ENCODE measurements around the gene SLC50A1. TPM values are rescaled to one million over a fixed set of nuclear protein-coding genes. Genes with fewer than 3 reads are reported as not detected.

SLC50A1 gene
- total and polyA plus RNA-seq, 10 donors: 28.4 to 73.8 (median 40.1) TPM

- intact Hi-C loops (cut with DNase I; ENCODE audit: low total_unique reads): no loop called here
- DNase-seq: no peak
Measured at GRCh38 chr1:155107309-155108264, 28.1 kb upstream of the SLC50A1 start.

DNA sequence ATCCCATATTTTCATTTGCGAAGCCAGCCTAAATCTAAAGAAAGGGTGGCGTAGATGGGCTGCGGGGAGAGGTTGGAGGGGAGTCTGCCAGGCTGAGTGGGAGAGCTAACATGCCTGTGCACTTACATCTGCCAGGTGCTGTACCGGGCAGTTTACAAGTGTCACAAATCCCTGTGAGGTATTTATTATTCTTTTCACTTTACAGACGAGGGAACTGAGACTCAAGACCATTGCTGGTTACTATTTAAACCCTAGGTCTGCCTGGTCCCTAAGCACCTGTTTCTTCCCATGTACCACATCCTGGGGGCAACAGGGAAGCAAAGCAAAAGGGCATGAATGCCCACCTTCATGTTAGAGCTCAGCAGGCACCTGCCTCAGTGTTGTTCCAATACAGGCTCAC, 27.4 kb upstream of the SLC50A1 start:
- no peak for DNase-seq
- H3K27ac ChIP-seq: no peak overlapping the region
- peaks cover 0 to 8% (median 0%) of the 10 kb centered on the region in 7 donors for H3K27me3 ChIP-seq (replicated peaks in 1 of 7)
- no peaks in the 10 kb centered on the region for H3K36me3 ChIP-seq
- no peaks in the 10 kb centered on the region for H3K9me3 ChIP-seq
- TF ChIP-seq POLR2AphosphoS5 (IDR thresholded peaks at IDR 0.05): no peak
- no peak for TF ChIP-seq CTCF (IDR thresholded peaks at IDR 0.05 in 8 of 11, conservative IDR thresholded peaks at IDR 0.05 in 3 of 11)
- TF ChIP-seq POLR2A (IDR thresholded peaks at IDR 0.05): no peak
- WGBS, 5 donors: 72 to 92% (median 88%) methylated on average over 5 of the region's 5 CpGs
- intact Hi-C loops (cut with DNase I; ENCODE audit: low total_unique reads): no loop called here
- H3K4me1 ChIP-seq: no peaks in the 10 kb centered on the region
- no peak overlapping the region for H3K4me3 ChIP-seq

More at GRCh38 chr1:155107309-155108264, 28.1 kb upstream of the SLC50A1 start:
- Histone ChIP-seq H3K36me3 (no peaks in the 10 kb centered on the region), H3K27me3 (replicated peaks in 1 of 7) (peaks cover 0 to 8% (median 0%) of the 10 kb centered on the region in 7 donors), H3K27ac (no peak overlapping the region), H3K9me3 (no peaks in the 10 kb centered on the region), H3K4me3 (no peak overlapping the region), H3K4me1 (peaks cover 0 to 4% (median 0%) of the 10 kb centered on the region in 6 donors)
- TF ChIP-seq CTCF (IDR thresholded peaks at IDR 0.05 in 8 of 11, conservative IDR thresholded peaks at IDR 0.05 in 3 of 11) (no peak), POLR2AphosphoS5 (IDR thresholded peaks at IDR 0.05) (no peak), POLR2A (IDR thresholded peaks at IDR 0.05) (no peak)
- 74 to 91% (median 81%) methylated on average over 12 of the region's 12 CpGs for WGBS, 5 donors

DNA sequence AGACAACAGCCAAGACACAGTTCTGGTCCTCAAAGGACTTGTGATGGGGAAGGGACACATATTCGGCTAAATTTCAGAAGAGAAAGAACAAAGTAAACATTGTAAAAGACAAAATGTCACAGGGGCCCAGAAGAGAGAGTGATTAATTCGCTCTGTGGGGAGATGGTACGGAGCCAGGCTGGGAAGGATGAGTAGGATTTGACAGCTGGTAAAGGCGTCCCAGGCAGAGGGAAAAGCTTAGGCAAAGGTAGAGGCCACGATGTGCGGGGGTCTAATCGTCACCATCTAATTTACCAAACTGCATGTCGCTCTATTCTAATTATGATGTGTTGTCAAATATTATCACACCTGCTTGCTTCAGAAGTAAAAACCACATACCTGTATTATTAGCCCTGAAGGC, 25.3 kb upstream of the SLC50A1 start:
- TF ChIP-seq POLR2A (IDR thresholded peaks at IDR 0.05): no peak
- TF ChIP-seq POLR2AphosphoS5 (IDR thresholded peaks at IDR 0.05): no peak
- TF ChIP-seq CTCF (IDR thresholded peaks at IDR 0.05 in 8 of 11, conservative IDR thresholded peaks at IDR 0.05 in 3 of 11): no peak
- Histone ChIP-seq H3K36me3 (no peaks in the 10 kb centered on the region), H3K27ac (no peak overlapping the region), H3K9me3 (no peaks in the 10 kb centered on the region), H3K27me3 (replicated peaks in 1 of 7) (peaks cover 0 to 8% (median 0%) of the 10 kb centered on the region in 7 donors), H3K4me1 (no peaks in the 10 kb centered on the region), H3K4me3 (no peak overlapping the region)
- intact Hi-C loops (cut with DNase I; ENCODE audit: low total_unique reads): no loop called here
- DNase-seq: no peak
- 89 to 92% (median 91%) methylated on average over 8 of the region's 8 CpGs for WGBS, 5 donors

GRCh38 chr1:155110826-155111225, 24.8 kb upstream of the SLC50A1 start:
- no peaks in the 10 kb centered on the region for H3K36me3 ChIP-seq
- no peak for TF ChIP-seq POLR2A (IDR thresholded peaks at IDR 0.05)
- no peak for TF ChIP-seq POLR2AphosphoS5 (IDR thresholded peaks at IDR 0.05)
- TF ChIP-seq CTCF (IDR thresholded peaks at IDR 0.05 in 8 of 11, conservative IDR thresholded peaks at IDR 0.05 in 3 of 11): no peak

More at GRCh38 chr1:155110826-155111225, 24.8 kb upstream of the SLC50A1 start:
- intact Hi-C loops (cut with DNase I; ENCODE audit: low total_unique reads): no loop called here
- H3K4me3 ChIP-seq: no peak overlapping the region
- DNase-seq: no peak
- peaks cover 0 to 8% (median 0%) of the 10 kb centered on the region in 7 donors for H3K27me3 ChIP-seq (replicated peaks in 1 of 7)
- no peaks in the 10 kb centered on the region for H3K4me1 ChIP-seq
- H3K9me3 ChIP-seq: no peaks in the 10 kb centered on the region
- WGBS, 5 donors: 37 to 51% (median 39%) methylated on average over 8 of the region's 8 CpGs
- H3K27ac ChIP-seq: no peak overlapping the region
